ENCODE measurements around the gene DMXL2.

GRCh38 chr15:51621936-51622603 lies 501 bp downstream of the DMXL2 start:
- TF ChIP-seq CTCF (IDR thresholded peaks at IDR 0.05) (peak in 1 of 3 experiments; percentile 3), POLR2A (IDR thresholded peaks at IDR 0.05) (no peak)
